ENCODE measurements around the gene CDK18.

CDK18 gene

DNA sequence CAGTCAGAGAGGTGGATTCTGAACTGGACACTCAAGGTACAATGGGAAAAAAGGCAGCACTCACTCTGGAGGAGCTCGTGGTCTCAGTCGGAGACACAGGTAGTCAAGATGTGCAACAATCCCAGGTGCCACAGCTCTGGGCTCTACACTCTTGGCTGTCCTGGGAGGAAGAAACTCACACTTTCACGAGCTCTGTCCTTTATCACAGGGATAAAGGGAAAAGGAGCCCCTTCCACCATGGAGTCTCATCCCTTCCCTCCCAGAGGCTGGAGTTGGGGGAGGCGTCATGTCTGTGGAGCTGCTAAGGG is 20.3 kb downstream of the CDK18 start:
- Histone ChIP-seq H3K4me3 (ENCODE audit: low read depth, low read length) (no peak overlapping the region), H3K9ac (ENCODE audit: low read depth, low read length) (no peak overlapping the region), H3K4me1 (ENCODE audit: control insufficient read depth, insufficient read depth, low read length) (peaks cover 33% of the 10 kb centered on the region), H3K9me3 (ENCODE audit: control insufficient read depth, insufficient read depth, low read length) (no peaks in the 10 kb centered on the region), H3K36me3 (ENCODE audit: control insufficient read depth, insufficient read depth, low read length) (peaks cover 5% of the 10 kb centered on the region; the same call in 1 of the 2 replicates), H3K27ac (ENCODE audit: low read depth, low read length) (no peak overlapping the region), H3K27me3 (ENCODE audit: control insufficient read depth, insufficient read depth, low read length) (0 out of 2 replicates have a peak, but pooled peaks cover 2% of the 10 kb centered on the region)

DNA sequence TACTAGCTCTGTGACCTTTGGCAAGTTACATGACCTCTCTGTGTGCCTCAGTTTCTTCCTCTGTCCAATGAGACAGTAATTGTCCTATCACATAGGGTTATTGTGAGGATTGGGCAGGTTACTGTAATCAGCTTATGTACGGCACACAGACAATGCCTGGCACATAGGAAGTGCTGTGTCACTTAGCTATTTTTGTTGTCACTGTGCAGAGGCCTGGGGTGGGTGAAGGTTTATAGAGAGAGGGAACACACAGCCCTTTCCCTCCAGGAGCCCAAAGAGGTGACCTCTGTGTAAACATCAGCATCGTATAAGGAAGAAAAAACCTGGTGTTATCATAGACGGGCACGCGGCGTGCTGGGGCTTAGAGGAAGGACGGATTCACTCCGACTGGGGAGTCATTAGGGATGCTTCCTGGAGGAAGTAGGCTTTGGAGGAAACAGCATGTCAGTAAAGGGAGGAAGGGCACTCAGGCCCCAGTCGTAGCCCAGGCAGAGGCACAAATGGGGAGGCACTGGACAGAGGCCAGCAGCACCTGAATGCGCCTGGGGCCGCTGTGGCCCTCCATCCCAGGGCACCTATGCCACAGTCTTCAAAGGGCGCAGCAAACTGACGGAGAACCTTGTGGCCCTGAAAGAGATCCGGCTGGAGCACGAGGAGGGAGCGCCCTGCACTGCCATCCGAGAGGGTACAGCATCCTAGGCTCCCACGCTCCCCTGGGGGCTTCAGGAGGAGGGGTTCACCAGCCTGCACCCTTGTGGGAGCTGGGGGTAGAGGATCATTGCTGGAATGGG is 21.2 kb downstream of the CDK18 start:
- H3K4me3 ChIP-seq (ENCODE audit: low read depth, low read length) = no peak overlapping the region
- H3K36me3 ChIP-seq (ENCODE audit: control insufficient read depth, insufficient read depth, low read length) = peaks cover 8% of the 10 kb centered on the region; the same call in 1 of the 2 replicates
- H3K4me1 ChIP-seq (ENCODE audit: control insufficient read depth, insufficient read depth, low read length) = peaks cover 30% of the 10 kb centered on the region; the same call in 1 of the 2 replicates
- H3K27ac ChIP-seq (ENCODE audit: low read depth, low read length) = no peak overlapping the region
- H3K9ac ChIP-seq (ENCODE audit: low read depth, low read length) = no peak overlapping the region
- H3K27me3 ChIP-seq (ENCODE audit: control insufficient read depth, insufficient read depth, low read length) = 0 out of 2 replicates have a peak, but pooled peaks cover 2% of the 10 kb centered on the region
- H3K9me3 ChIP-seq (ENCODE audit: control insufficient read depth, insufficient read depth, low read length) = no peaks in the 10 kb centered on the region

DNA sequence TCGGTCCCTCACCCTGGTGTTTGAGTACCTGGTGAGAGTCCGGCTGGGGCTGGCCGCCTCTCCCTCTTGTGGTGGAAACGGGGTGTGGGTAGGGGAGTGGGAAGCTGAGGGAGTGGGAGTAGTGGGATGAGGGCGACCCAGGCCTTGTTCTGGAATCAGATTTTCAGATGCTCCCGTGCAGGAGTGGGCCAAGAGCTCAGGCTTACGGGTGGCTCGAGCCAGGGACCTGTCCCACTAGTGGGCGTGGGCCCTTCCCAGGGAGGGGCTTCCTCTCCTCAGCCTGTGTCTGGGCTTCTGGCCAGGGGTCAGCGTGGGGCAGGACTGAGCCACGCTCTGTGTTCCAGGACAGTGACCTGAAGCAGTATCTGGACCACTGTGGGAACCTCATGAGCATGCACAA is 22.0 kb downstream of the CDK18 start:
- Histone ChIP-seq H3K9me3 (ENCODE audit: control insufficient read depth, insufficient read depth, low read length) (no peaks in the 10 kb centered on the region), H3K4me1 (ENCODE audit: control insufficient read depth, insufficient read depth, low read length) (peaks cover 30% of the 10 kb centered on the region; the same call in 1 of the 2 replicates), H3K36me3 (ENCODE audit: control insufficient read depth, insufficient read depth, low read length) (peaks cover 14% of the 10 kb centered on the region), H3K4me3 (ENCODE audit: low read depth, low read length) (no peak overlapping the region), H3K27ac (ENCODE audit: low read depth, low read length) (no peak overlapping the region), H3K27me3 (ENCODE audit: control insufficient read depth, insufficient read depth, low read length) (0 out of 2 replicates have a peak, but pooled peaks cover 2% of the 10 kb centered on the region), H3K9ac (ENCODE audit: low read depth, low read length) (no peak overlapping the region)

DNA sequence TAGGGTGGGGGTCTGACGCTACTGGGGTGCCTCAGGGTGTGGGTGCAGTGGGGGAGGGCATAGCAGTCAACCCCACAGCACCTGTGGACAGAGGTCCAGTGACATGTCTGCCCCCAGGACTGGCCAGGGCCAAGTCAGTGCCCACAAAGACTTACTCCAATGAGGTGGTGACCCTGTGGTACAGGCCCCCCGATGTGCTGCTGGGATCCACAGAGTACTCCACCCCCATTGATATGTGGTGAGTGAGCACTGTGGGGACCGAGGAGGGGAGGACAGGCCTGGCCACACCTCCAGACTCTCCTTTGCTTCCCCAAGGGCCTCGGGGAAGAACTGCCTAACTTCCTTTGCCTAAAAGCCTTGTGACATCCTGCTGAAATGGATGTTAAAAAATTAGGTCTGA is 23.5 kb downstream of the CDK18 start:
- Histone ChIP-seq H3K27me3 (ENCODE audit: control insufficient read depth, insufficient read depth, low read length) (0 out of 2 replicates have a peak, but pooled peaks cover 2% of the 10 kb centered on the region), H3K4me1 (ENCODE audit: control insufficient read depth, insufficient read depth, low read length) (peaks cover 23% of the 10 kb centered on the region; the same call in 1 of the 2 replicates), H3K27ac (ENCODE audit: low read depth, low read length) (no peak overlapping the region), H3K9me3 (ENCODE audit: control insufficient read depth, insufficient read depth, low read length) (no peaks in the 10 kb centered on the region), H3K4me3 (ENCODE audit: low read depth, low read length) (no peak overlapping the region), H3K36me3 (ENCODE audit: control insufficient read depth, insufficient read depth, low read length) (peaks cover 19% of the 10 kb centered on the region), H3K9ac (ENCODE audit: low read depth, low read length) (no peak overlapping the region)

DNA sequence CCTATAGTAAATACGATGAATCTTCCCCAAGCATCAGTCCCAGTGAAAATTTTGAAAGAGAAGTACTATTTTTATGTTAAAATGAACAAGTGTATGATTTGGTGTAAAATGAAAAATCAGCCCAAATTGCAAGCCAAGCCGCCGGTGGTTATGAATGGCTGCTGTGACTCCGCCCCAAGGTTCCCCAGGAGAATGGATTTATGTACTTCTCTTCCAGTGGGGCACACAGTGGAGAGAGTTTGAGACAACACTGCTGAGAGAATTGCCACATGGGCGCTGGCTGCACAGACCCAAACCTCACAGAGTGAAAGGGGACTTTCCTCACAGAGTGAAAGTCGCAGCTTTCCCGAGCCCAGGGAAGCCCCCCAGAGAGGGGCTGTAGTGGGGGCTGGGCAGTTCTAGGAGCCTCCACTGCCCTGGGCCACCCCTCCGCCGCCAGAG is 24.0 kb downstream of the CDK18 start:
- H3K27me3 ChIP-seq (ENCODE audit: control insufficient read depth, insufficient read depth, low read length) = 0 out of 2 replicates have a peak, but pooled peaks cover 2% of the 10 kb centered on the region
- H3K4me1 ChIP-seq (ENCODE audit: control insufficient read depth, insufficient read depth, low read length) = peaks cover 18% of the 10 kb centered on the region; the same call in 1 of the 2 replicates
- H3K9me3 ChIP-seq (ENCODE audit: control insufficient read depth, insufficient read depth, low read length) = no peaks in the 10 kb centered on the region
- H3K9ac ChIP-seq (ENCODE audit: low read depth, low read length) = no peak overlapping the region
- H3K36me3 ChIP-seq (ENCODE audit: control insufficient read depth, insufficient read depth, low read length) = peaks cover 19% of the 10 kb centered on the region
- H3K27ac ChIP-seq (ENCODE audit: low read depth, low read length) = no peak overlapping the region
- H3K4me3 ChIP-seq (ENCODE audit: low read depth, low read length) = peak overlapping the region; percentile 35

DNA sequence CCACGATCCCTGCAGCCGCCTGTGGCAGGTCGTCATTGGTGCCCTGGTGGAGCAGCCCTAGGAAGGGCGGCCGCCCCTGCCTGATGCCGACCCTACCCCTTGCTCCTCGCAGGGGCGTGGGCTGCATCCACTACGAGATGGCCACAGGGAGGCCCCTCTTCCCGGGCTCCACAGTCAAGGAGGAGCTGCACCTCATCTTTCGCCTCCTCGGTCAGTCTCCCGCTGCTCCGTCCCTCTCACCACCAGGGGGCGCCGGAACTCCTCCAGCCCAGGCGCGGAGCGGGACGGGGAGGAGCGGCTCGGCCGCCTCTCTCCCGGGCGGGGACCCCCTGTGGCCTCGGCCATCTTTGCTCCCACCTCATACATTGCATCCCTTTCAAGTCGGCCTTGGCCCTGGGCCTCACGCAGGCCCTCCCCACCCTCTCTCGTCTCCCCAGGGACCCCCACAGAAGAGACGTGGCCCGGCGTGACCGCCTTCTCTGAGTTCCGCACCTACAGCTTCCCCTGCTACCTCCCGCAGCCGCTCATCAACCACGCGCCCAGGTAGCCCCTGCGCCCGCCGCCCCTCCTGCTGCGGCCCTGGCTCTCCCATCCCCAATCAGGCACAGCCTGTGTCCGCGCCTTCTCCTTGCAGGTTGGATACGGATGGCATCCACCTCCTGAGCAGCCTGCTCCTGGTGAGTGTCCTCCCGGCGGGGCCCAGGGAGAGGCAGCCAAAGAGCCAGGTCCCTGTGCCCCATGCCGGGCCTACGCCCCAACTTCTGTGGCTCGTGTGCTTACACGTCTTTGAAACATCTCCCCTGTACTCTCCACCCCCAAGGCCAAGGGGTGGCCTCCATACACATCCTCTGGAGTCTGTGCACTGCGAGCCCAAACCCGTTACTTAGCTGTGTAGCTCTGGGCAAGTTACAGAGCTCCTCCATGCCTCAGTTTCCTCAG is 24.7 kb downstream of the CDK18 start:
- Histone ChIP-seq H3K4me3 (ENCODE audit: low read depth, low read length) (peak overlapping the region; percentile 35), H3K27me3 (ENCODE audit: control insufficient read depth, insufficient read depth, low read length) (0 out of 2 replicates have a peak, but pooled peaks cover 2% of the 10 kb centered on the region), H3K27ac (ENCODE audit: low read depth, low read length) (no peak overlapping the region), H3K9me3 (ENCODE audit: control insufficient read depth, insufficient read depth, low read length) (no peaks in the 10 kb centered on the region), H3K4me1 (ENCODE audit: control insufficient read depth, insufficient read depth, low read length) (peaks cover 11% of the 10 kb centered on the region; the same call in 1 of the 2 replicates), H3K36me3 (ENCODE audit: control insufficient read depth, insufficient read depth, low read length) (peaks cover 19% of the 10 kb centered on the region), H3K9ac (ENCODE audit: low read depth, low read length) (no peak overlapping the region)

DNA sequence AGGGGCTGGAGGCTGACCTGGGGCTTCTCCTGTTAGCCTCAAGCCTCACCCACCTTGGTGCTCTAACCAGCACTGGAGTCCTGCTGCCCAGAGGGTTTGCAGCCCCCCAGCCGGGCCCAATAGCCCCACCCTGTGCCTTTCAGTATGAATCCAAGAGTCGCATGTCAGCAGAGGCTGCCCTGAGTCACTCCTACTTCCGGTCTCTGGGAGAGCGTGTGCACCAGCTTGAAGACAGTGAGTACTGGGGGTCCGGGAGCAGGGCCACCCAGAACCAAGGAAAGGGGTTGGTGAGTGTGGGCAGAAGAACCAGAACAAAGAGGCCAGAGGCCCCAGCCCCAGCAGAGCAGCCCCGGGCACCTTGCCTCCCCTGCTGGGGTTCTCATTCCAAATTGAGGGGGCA is 25.6 kb downstream of the CDK18 start:
- no peak overlapping the region for H3K9ac ChIP-seq (ENCODE audit: low read depth, low read length)
- H3K27ac ChIP-seq (ENCODE audit: low read depth, low read length) = no peak overlapping the region
- peaks cover 4% of the 10 kb centered on the region; the same call in 1 of the 2 replicates for H3K27me3 ChIP-seq (ENCODE audit: control insufficient read depth, insufficient read depth, low read length)
- H3K9me3 ChIP-seq (ENCODE audit: control insufficient read depth, insufficient read depth, low read length) = no peaks in the 10 kb centered on the region
- H3K4me1 ChIP-seq (ENCODE audit: control insufficient read depth, insufficient read depth, low read length) = peaks cover 10% of the 10 kb centered on the region; the same call in 1 of the 2 replicates
- H3K4me3 ChIP-seq (ENCODE audit: low read depth, low read length) = no peak overlapping the region
- peaks cover 19% of the 10 kb centered on the region for H3K36me3 ChIP-seq (ENCODE audit: control insufficient read depth, insufficient read depth, low read length)

DNA sequence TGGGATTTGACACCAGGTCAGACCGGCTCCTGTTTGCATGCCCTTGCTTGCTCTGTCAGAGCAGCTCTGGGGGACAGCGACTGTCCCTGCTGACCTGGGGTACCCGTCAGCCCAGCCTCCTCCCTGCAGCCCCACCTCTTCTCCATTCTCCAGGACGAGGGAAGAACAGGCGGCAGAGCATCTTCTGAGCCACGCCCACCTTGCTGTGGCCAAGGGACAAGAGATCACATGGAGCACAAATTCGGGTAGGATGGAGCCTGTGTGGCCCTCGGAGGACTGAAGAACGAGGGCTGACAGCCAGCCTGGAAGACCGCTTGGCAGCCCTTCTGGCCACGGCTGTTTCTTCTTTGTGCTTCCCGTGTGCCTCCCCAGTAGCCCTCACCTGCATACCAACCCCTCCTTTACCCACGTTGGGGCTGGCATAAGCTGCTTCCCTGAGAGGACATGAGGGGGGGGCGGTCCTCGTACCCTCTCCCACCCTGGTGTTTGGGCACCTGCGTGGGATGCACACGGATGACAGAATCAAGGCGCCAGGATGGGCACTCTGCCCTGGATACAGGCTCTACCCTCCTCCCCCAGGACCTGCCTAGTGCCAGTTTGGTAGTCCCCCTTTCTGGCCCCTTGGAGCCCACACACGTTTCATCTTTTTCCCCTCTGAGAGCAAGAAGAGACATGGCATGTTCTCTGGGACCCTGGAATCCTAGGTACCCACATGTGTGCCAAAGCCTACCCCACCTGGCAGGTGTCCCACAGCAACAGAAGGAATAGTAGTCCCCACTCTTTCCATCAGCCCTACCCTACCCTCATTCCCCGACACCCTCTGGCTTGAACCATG is 26.9 kb downstream of the CDK18 start:
- Histone ChIP-seq H3K27ac (ENCODE audit: low read depth, low read length) (no peak overlapping the region), H3K9me3 (ENCODE audit: control insufficient read depth, insufficient read depth, low read length) (no peaks in the 10 kb centered on the region), H3K27me3 (ENCODE audit: control insufficient read depth, insufficient read depth, low read length) (peaks cover 7% of the 10 kb centered on the region; the same call in 1 of the 2 replicates), H3K9ac (ENCODE audit: low read depth, low read length) (no peak overlapping the region), H3K4me3 (ENCODE audit: low read depth, low read length) (no peak overlapping the region), H3K36me3 (ENCODE audit: control insufficient read depth, insufficient read depth, low read length) (peaks cover 19% of the 10 kb centered on the region), H3K4me1 (ENCODE audit: control insufficient read depth, insufficient read depth, low read length) (peaks cover 10% of the 10 kb centered on the region; the same call in 1 of the 2 replicates)

DNA sequence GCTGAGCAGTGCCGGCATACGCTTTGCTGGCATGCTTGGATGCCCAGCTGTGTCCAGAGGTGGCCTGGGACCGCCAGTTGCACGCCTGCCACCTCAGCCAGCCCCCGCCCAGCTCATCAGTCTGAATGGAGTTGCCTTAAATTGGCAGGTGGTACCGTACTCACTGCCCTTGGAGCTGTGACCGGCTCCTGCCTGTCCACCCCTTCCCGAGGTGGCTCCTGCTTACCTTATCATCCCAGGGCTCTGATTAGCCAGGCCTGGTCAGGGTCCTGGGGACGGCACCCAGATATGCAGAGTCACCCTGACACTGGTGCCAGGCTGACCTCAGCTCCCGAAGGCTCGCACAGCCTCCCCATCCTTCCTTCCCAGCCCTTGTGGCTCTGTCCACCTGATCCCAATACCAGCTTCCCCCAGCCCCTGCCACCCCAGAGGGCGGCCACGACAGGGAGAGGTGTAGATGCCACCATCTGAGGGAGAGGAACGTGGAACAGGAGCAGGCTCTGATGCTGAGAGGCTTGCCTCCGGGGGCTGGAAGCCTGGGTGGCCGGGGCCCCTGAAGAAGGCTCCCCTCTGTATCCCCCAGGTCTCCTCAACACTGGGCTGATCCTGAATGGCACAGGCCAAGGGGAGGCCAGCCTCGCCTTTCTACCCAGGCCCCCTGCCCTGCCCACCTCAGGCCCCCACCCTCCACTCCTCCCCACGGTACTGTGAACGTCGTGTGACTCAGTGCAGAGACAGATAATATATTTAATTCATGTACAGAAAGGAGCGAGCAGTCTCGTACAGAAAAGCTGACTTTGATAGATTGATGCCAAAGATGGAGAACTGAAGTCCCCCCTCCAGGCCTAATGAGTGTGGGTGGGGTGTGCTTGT is 27.8 kb downstream of the CDK18 start:
- Histone ChIP-seq H3K4me1 (ENCODE audit: control insufficient read depth, insufficient read depth, low read length) (peaks cover 10% of the 10 kb centered on the region; the same call in 1 of the 2 replicates), H3K36me3 (ENCODE audit: control insufficient read depth, insufficient read depth, low read length) (peaks cover 19% of the 10 kb centered on the region), H3K9ac (ENCODE audit: low read depth, low read length) (no peak overlapping the region), H3K27ac (ENCODE audit: low read depth, low read length) (no peak overlapping the region), H3K9me3 (ENCODE audit: control insufficient read depth, insufficient read depth, low read length) (no peaks in the 10 kb centered on the region), H3K27me3 (ENCODE audit: control insufficient read depth, insufficient read depth, low read length) (peaks cover 7% of the 10 kb centered on the region; the same call in 1 of the 2 replicates), H3K4me3 (ENCODE audit: low read depth, low read length) (no peak overlapping the region)
